ENCODE measurements around the gene CTSW.
"Not testable (repeated sequence)": the region's sequence is repeated elsewhere in the genome, so short reads cannot be mapped to it uniquely, and the experiment has no call there.

CTSW gene

DNA sequence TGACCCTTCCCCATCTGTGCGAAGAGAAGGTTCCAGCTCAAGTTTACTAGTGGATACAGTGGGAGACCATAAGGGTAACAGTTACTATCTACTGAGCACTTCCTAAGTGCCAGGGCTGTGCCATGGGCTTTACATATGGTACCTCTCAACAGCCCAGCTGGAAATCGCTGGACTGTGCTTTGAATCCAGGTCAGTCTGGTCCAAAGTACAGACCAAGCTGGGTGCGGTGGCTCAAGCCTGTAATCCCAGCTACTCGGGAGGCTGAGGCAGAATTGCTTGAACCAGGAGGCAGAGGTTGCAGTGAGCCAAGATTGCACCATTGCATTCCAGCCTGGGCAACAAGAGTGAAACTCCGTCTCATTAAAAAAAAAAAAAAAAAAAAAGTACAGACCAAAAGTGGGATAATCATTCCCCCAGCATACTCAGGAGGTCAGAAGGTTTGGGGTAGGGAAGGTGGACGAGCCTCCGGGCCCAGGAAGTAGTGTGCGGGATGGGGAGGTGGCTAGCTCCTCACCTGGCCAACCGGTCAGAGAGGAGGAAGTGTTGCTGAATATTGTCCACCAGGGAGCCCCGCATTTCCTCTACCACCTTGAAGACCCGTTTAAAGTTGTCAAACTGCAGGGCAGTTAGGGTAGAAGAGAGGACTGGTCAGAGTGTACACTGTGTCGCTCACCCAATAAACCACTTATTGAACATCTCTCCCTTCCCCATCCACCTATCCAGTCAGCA is 6.3 kb downstream of the CTSW start:
- no peak for DNase-seq (ENCODE audit: low read depth, low spot score)

- no peak for DNase-seq (ENCODE audit: low read depth, low spot score)
These were observed 7.4 kb downstream of the CTSW start for GRCh38 chr11:65886826-65887722.

DNA sequence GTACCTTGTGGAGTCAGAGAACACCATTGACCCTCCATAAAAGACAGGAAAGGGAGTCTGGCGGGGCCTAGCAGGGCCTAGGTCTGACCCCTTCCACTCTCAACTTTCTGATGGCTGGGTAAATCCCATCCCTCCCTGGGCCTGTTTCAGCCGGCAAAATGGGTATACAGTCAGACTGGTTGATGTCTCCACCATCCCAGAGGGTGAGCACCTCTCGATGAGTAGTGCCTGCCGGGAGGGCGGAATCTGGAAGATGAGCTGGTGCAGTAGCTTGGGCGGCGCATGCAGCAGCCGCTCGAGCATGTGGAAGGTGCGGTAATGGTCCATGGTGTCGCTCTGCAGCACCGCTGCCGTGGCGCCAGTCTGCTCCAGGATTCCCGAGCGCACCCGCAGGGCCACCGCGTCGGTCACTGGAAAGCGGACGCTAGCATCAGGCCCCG is 8.1 kb downstream of the CTSW start:
- DNase-seq (ENCODE audit: low read depth, low spot score) = no peak

- peak; percentile 93 for DNase-seq (ENCODE audit: low read depth, low spot score)
These were observed 8.7 kb downstream of the CTSW start, which contains the start of gene FIBP for GRCh38 chr11:65888163-65888814. Gene FIBP, minus strand, starts transcription at chr11:65888471. Its CDS starts 53 bp downstream, at chr11:65888418.

GRCh38 chr11:65890324-65891218 is 10.9 kb downstream of the CTSW start, which contains the start of gene CCDC85B:
Gene CCDC85B, plus strand, starts transcription at chr11:65890673. Its CDS starts 111 bp downstream, at chr11:65890784.
- DNase-seq (ENCODE audit: low read depth, low spot score) = peak; percentile 90

DNA sequence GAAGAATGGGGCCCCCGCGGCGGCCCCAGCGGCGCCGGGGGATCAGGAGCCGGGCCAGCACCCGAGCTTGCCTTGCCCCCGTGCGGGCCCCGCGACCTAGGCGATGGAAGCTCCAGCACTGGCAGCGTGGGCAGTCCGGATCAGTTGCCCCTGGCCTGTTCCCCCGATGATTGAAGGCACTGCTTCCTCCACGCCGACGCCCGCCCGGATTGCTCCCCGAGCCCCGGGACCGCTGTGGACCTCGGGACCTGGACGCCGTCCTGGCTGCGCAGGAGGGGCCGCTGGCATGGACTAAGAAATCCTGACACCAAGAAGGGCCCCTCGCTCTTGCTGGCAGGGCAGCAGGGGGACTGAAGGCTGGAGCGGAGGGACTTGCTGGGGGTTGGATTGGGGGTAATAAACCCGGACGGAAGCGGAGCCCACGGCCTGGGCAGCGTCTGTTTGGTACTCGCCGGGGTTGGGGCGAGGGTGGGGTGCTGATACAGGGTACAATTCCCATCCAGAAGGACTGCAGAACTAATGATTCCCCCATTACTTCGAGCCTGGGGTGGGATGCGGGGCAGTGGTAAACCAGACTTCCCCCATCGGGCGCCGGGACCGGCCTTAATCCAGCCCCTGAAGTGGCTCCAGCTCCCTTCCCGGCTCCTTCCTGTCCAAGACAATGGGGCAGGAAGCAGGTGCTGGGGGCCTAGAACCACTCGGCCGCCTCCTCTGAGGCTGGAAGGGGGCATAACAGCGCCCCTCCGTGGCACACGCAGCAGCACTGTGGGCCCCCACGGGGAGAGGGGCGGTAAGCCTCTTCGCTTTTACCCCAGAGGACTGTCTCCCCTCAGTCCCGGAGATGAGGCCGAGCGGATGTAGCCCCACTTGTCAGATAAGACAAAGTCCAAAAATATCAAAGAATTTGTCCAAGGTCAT is 11.8 kb downstream of the CTSW start:
- no peak for DNase-seq (ENCODE audit: low read depth, low spot score)

DNA sequence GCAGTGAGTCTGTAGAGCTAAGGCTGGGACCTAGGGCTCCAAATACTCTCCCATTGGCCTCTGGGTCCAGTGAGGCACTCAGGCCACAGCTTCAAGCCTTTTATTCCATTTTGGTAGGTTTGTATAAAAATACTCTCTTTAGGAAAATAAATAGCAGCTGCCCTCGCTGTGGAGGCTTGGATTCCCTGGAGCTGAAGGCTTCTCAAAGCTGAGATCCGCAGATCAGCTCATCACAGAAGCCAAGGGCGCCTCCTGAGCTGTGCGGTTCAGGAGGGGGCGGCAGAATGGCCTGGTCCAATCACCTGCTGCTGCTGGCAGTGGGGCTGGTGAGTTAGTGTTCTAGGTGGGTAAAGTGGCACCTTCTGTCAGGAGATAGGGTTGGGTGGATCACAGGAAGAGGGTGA is 12.5 kb downstream of the CTSW start:
- not testable (repeated sequence) for DNase-seq (ENCODE audit: low read depth, low spot score)

DNA sequence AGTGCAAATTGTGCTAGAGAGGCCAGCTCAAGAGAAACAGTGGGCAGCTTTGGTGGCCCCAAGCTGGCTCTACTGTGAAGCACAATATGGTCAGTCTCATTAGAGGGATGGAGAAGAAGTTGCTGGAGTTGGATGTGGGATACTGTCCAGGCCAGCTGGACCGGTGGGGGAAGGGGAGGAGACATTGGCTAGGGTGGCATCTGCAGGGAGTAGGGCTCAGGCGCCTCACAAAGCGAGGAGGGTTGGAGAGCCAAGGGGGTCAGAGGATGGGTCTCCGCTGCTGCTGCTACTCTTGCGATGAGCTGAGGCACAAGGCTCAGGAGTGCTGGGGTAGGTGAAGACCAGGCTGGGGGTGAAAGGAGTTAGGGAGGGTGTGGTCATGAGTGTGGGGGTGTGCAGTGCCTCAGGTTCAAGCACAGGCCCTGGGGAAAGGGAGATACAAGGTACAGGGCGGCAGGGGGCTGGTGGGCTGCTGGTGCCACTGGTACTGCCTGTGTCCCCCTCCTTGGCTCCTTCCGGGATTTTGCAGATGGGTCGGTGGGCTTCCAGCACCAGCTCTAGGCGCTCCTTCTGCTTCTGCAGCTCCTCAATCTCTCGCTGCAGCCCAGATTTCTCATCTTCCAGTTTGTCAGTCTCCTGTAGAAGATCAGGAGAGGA is 13.2 kb downstream of the CTSW start:
- no peak for DNase-seq (ENCODE audit: low read depth, low spot score)

- no peak for DNase-seq (ENCODE audit: low read depth, low spot score)
These were observed 14.5 kb downstream of the CTSW start for GRCh38 chr11:65894034-65894591.

DNA sequence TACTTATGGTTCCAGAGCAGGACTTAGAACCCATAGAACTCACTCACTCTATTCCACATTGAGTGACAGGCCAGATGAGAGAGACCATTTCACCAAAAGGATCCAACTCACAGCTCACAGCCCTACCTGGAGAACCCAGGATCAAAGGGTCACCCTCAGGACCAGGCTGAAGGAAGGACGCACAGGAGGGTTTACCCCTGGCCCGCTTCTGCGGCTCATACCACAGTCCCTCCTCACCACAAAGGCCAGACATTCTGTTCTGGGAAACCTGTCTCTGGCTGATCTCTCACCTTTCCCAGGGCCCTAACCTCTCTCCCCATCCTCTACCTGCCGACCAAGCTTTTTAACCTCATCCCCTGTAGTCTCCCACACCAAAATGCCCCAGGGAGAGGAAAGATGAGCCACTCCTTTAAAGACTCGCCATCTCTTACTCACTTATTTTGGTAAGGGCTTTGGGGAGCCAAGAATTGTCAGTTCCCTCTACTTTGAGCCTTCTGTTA is 15.9 kb downstream of the CTSW start:
- DNase-seq (ENCODE audit: low read depth, low spot score) = no peak

DNA sequence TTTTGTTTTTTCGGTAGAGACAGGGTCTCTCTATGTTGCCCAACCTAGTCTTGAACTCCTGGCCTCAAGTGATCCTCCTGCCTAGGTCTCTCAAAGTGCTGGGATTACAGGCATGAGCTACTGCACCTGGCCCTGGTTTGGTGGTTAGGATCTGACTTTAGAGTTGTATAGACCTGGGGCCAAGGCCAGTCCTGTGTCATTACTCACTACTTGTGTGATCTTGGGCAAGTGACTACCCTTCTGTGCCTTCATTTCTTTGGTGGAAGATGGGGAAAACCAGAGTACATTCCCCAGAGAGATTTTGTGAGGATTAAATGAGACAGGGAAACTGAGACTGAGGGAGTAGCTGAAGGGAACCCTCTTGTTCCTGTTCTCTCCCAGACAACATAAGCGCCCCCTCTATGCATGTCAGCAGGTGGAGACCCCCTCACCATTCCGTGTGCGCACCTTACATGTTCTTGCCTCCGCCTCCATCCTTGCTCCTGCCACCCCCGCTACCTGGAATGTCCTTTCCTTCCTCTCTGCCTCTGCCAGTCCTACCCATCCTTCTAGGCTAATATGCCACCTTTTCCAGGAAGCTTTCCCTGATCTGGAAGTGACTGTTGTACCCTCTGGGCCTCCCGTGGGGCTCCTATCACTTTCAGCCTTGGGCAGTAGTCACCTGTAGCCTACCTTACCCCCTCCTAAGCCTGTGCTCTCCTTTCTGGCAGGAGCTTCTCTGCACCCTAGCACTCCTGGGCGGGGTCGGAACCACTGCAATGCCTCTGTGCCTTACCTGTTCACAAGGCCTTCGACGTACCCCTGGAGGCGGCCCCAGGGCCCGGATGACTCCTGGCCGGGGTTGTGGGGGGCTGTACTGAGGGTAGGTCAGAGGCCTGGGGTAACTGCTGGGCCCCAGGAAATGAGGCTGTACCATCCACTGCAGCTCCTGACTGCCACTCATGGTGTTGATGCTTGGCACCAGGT is 16.7 kb downstream of the CTSW start:
- DNase-seq (ENCODE audit: low read depth, low spot score) = no peak

GRCh38 chr11:65897020-65897471 is 17.4 kb downstream of the CTSW start:
- DNase-seq (ENCODE audit: low read depth, low spot score) = no peak

DNA sequence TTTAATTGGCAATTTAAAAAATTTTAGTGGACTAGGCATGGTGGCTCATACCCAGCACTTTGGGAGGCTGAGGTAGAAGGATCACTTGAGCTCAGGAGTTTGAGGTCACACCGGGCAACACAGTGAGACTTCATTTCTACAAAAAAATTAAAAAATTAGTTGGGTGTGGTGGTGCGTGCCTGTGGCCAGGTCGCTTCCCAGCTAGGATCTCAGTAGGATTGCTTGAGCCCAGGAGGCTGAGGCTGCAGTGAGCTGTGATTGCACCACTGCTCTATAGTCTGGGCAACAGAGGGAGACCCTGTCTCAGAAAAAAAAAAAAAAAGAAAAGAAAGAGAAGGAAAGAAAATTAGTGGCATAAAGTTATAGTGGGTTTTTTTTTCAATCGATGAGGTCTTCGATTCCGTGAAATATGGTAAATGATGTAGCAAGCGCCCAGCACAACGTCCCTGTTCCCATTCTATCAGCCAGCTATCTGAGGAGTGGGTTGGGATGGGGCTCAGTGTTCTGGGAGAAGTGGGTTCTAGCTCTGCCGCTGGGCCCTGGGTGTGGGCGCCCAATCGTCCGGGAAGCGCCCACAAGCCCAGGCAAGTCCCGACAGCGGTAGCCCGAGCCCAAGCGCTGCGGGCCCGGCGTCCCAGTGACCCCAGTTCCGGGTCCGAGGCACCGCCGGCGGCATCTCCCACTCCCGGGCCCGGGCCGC is 19.2 kb downstream of the CTSW start:
- no peak for DNase-seq (ENCODE audit: low read depth, low spot score)

GRCh38 chr11:65899356-65900124 is 19.9 kb downstream of the CTSW start:
- DNase-seq (ENCODE audit: low read depth, low spot score) = peak; percentile 54

DNA sequence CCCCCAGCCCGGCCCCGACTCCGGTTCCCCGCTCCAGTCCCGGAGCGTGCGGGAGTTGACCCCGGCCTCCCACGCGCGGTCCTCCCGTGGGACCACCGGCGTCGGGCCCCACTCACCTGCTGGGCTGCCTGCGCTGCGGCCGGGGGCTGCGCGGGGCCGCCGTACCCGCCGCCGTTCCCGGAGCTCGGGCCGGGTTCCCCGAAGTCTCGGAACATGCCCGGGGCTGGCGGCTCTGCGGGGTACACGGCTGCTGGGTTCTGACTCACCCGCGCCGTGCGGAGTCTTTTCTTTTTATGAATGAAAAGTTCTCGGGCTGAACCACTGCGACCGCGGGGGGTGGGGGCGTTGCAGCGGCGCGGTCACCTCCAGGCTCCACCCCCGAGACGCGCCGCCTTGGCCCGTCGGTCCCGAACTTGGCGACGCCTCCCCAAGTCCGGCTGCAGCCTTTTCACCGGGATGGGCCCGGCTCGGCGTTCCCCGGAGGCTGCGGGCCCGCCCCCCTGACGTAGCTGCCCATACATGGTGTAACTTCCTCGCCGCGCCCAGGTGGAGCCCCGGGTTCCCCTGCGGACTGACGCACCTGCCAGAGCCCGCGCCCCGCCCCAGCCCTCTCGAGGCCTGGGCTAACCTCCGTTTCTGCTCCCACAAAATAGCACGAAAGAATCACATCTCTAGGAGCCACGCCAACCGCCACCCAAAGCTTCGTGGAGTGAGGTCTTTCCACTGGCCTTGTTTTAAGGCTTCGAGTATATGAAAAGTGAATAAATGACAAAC is 20.7 kb downstream of the CTSW start, which contains the start of gene FOSL1:
Gene FOSL1, minus strand, starts transcription at position 264 of the 774 bp plus-strand sequence. Its CDS starts 49 bp downstream, at position 215.
- DNase-seq (ENCODE audit: low read depth, low spot score) = peak; percentile 89
